HUES48 (cell line): ENCODE measurements around the gene ANK2.

ENCODE experiments used
- H3K27ac ChIP-seq: one replicate; pipeline ENCODE4 v1.7.0; 2013; ENCODE audit warnings: low read depth, low read length, inconsistent platforms
- H3K27me3 ChIP-seq: 2 replicates; pipeline ENCODE4 v1.6.1; 2013; ENCODE audit warnings: mild to moderate bottlenecking, low read length; ENCODE audit not compliant: control insufficient read depth, insufficient read depth
- H3K36me3 ChIP-seq: 2 replicates; pipeline ENCODE4 v1.6.1; 2013; ENCODE audit warnings: low read length; ENCODE audit not compliant: control insufficient read depth, insufficient read depth
- H3K4me1 ChIP-seq: 2 replicates; pipeline ENCODE4 v1.6.1; 2013; ENCODE audit warnings: mild to moderate bottlenecking, low read length; ENCODE audit not compliant: control insufficient read depth, insufficient read depth
- H3K4me3 ChIP-seq: 2 replicates; pipeline ENCODE4 v1.5.1; 2013; ENCODE audit warnings: mild to moderate bottlenecking, low read depth, low read length
- H3K9ac ChIP-seq: 2 replicates; pipeline ENCODE4 v1.6.1; 2013; ENCODE audit warnings: mild to moderate bottlenecking, low read depth, low read length, moderate library complexity
- H3K9me3 ChIP-seq: 2 replicates; pipeline ENCODE4 v1.6.1; 2013; ENCODE audit warnings: low read length; ENCODE audit not compliant: control insufficient read depth, insufficient read depth

The ANK2 gene

DNA sequence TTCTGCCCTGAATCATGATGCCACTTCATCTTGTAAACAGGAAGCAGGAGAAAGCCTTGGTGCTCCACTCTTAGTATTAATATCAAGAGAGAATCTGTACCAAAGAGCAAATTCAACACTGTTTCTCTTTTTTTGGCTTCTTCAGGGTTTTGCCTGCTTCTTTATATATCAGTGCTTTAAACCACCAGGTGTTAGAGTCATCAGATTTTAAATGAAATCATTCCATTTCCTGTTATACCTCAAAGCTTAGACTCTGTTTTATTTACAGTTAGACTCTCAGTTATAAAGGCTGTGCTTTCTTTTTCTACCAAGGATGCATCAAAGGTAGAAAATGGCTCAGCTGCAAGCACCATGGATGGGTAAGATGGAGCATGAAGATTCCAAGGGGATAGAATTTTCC is 361.2 kb downstream of the ANK2 start:
- no peak overlapping the region for H3K4me3 ChIP-seq
- no peak overlapping the region for H3K27ac ChIP-seq
- no peak overlapping the region for H3K9ac ChIP-seq
- H3K4me1 ChIP-seq, result no peaks in the 10 kb centered on the region
- H3K9me3 ChIP-seq, result no peaks in the 10 kb centered on the region
- H3K27me3 ChIP-seq, result no peaks in the 10 kb centered on the region
- no peaks in the 10 kb centered on the region for H3K36me3 ChIP-seq

DNA sequence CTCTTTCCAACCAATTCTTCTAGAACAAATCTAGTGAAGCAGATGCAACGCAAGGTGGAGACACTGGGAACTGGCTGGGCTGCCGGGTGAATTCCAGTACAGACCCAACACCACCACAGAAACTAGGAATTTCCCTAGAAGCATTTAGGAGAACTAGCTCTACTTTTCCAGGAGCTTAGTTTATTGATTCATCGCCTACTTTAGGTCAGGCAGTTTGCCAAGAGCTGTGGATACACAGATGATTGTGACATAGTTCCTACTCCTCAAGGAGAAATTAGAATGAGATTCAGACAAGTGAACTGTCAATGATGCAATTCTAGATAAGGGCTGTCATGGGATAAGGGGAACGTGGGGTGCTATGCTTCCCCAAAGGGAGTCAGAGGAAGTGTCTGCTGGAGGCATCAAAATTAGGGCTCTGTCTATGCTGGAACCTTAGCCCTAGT is 362.1 kb downstream of the ANK2 start:
- Histone ChIP-seq H3K9me3 (no peaks in the 10 kb centered on the region), H3K27ac (no peak overlapping the region)

DNA sequence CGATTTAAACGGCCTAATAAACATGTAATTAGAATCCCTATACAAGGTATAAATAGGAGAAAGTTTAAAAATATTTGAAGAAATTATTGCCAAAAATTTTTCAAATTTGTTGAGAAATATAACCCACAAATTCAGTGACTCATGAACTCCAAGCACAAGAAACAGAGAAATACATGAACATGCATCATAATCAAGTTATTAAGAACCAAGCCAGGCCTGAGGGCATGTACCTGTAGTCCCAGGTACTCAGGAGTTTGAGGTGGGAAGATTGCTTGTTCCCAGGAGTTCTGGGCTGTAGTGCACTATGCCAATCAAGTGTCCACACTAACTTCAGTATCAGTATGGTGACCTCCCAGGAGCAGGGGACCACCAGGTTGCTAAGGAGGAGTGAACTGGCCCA is 370.2 kb downstream of the ANK2 start:
- Histone ChIP-seq H3K27ac (no peak overlapping the region), H3K9me3 (peaks cover 2% of the 10 kb centered on the region; the same call in 1 of the 2 replicates), H3K9ac (no peak overlapping the region), H3K27me3 (no peaks in the 10 kb centered on the region), H3K36me3 (no peaks in the 10 kb centered on the region), H3K4me1 (no peaks in the 10 kb centered on the region), H3K4me3 (no peak overlapping the region)

More for the DNA sequence above, 362.1 kb downstream of the ANK2 start:
- Histone ChIP-seq H3K36me3 (no peaks in the 10 kb centered on the region), H3K27me3 (no peaks in the 10 kb centered on the region), H3K4me3 (no peak overlapping the region), H3K9ac (no peak overlapping the region), H3K4me1 (no peaks in the 10 kb centered on the region)

DNA sequence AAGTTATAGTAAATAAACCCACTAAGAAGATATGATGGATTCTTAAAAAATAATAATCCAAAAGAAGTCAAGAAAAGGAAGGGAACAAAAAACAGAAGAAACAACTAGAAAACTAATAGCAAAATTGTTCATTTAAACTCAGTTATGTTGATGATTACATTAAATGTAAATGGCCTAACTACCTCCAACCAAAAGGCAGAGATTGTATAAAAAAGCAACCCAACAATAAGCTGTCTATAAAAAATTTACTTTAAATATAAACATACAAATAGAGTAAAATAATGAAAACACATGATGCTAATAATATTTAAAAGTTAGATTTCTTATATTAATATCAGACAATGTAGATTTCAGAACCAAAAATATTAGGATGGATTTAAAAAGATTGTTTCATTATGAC is 371.5 kb downstream of the ANK2 start:
- Histone ChIP-seq H3K27me3 (no peaks in the 10 kb centered on the region), H3K36me3 (no peaks in the 10 kb centered on the region), H3K9ac (no peak overlapping the region), H3K4me1 (no peaks in the 10 kb centered on the region), H3K9me3 (peaks cover 2% of the 10 kb centered on the region; the same call in 1 of the 2 replicates), H3K4me3 (no peak overlapping the region), H3K27ac (no peak overlapping the region)

DNA sequence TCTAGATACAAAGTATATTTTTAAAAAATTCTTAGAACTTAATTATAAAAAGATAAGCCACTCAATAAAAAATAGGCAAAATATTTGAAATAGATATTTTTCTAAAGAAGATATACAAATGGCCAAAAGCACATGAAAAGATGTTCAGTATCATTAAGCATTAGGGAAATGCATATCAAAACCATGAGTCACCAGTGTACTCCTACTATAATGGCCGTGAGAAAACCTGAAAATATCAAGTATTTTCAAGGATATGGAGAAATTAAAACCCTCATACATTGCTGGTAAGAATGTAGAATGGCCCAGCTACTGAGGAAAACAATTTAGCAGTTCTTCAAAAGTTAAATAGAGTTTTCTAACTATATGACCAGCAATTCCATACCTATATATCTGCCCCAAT is 374.2 kb downstream of the ANK2 start:
- Histone ChIP-seq H3K36me3 (no peaks in the 10 kb centered on the region), H3K27ac (no peak overlapping the region), H3K4me3 (no peak overlapping the region), H3K4me1 (no peaks in the 10 kb centered on the region), H3K27me3 (no peaks in the 10 kb centered on the region), H3K9me3 (peaks cover 2% of the 10 kb centered on the region; the same call in 1 of the 2 replicates), H3K9ac (no peak overlapping the region)

DNA sequence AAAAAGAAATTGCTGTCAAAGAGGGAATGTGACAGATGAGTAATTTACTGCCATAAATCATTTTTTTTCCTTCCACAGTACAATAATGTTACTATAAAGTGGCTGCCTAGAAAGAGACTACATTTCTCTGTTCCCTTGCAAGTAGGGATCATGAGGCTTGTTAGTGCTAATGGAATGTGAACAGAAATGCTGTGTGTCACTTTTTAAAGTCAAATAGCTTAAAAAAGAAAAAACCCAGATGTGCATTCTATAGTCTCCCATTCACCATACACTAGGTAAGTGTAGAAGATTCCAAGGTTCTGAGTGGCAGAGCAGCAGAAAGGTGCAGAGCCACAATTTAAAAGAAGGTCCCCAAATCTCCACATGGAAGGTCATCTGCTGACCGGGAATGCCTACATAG is 383.7 kb downstream of the ANK2 start:
- Histone ChIP-seq H3K9me3 (peaks cover 8% of the 10 kb centered on the region), H3K27me3 (no peaks in the 10 kb centered on the region), H3K4me1 (peaks cover 9% of the 10 kb centered on the region), H3K27ac (no peak overlapping the region), H3K4me3 (no peak overlapping the region), H3K36me3 (no peaks in the 10 kb centered on the region), H3K9ac (no peak overlapping the region)
